Measurements from ENCODE around the gene OR52E4.

The OR52E4 gene

DNA sequence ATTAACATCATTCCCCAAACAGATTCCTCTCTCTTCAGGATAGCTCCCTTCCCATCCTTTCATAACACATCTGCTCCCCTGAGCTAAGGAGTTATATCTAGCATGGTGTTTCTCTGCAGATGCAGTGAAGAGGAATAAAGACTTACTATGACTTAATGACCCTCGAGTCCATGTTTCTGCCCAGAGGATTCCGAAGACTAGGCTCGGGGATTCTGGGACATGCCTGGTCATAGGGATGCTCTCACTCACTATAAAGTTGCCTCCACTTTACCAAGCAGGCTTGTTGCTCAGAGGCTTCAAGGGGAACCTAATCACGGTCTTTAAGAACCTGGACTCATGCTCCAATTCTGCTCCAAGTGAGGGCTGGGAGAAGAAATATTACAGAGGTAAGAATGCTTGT, at the start of gene OR52E4:
Gene OR52E4, plus strand, starts transcription at position 301 of the 400 bp plus-strand sequence. CDS start 3,664 bp downstream, outside the sequence.
- no peak for DNase-seq

DNA sequence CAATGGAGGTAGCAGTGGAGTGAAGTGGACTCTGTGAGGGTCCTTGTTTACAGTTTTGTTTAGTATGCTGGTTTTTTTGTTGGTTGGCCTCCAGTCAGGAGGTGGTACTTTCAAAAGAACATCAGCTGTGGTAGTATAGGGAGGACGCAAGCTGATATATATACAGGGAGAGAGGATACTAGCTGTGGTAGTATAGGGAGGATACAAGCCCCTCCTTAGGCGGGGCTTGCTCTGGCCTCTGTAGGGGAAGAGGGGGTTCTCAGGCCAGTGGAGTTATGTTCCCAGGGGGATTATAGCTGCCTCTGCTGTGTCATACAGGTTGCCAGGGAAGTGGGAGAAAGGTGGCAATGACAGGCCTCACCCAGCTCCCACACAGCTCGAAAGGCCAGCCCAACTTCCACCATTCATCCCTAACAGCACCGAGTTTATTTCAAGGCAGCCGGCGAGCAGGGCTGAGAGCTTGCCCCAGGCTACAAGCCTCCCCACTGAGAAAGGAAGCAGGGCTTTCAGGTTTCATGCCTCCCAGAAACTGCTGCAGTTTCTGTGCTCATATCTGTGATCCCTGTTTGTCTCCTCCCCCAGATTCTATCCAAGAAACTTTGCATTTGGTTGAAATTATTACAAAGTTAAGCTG, 49.1 kb upstream of the OR52E4 start:
- DNase-seq, result no peak

DNA sequence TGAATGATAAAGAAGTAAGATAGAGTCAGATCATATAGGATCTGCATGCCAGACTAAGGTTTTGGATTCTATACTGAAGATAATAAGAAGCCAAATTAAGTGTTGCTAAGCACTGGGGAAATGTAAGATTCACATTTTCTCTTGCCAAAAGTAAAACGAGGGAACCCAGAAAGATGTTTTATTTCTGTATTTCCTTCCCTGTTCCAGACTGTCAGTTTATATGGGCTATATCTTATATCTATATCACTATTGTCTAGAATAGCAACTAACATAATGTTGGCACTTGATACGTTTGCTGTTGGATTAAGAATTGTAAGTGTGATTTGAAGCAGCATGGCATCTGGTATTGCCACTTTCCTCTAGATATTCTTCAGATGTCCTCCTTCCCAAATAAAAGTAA, 47.0 kb upstream of the OR52E4 start:
- DNase-seq, result no peak

- DNase-seq, result no peak
Measured at GRCh38 chr11:5837695-5838094, 42.7 kb upstream of the OR52E4 start.

GRCh38 chr11:5841797-5842196, 38.6 kb upstream of the OR52E4 start, which contains the start of gene OR52E6:
TSS of gene OR52E6 (minus strand) at chr11:5841897. CDS start at chr11:5841897, 0 bp downstream.
- no peak for DNase-seq

GRCh38 chr11:5846701-5847100, 33.7 kb upstream of the OR52E4 start:
- no peak for DNase-seq

DNA sequence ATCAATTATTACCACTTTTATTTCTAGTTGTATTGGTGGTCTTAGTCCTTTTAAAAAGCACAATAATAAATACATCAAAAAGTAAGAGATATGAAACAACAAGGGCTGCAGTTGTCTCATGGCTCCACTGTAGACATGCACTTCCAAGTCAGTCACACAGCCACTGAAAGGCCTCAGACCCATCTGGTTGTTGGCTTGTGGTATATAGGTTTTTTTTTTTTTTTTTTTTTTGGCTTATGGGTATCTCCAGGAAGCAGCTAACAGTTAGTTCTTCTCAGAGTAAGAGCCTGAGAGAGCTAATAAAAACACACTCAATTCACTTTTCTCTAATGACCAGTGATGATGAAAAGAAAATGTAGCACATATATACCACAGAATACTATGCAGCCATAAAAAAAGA, 32.7 kb upstream of the OR52E4 start:
- DNase-seq, result no peak

DNA sequence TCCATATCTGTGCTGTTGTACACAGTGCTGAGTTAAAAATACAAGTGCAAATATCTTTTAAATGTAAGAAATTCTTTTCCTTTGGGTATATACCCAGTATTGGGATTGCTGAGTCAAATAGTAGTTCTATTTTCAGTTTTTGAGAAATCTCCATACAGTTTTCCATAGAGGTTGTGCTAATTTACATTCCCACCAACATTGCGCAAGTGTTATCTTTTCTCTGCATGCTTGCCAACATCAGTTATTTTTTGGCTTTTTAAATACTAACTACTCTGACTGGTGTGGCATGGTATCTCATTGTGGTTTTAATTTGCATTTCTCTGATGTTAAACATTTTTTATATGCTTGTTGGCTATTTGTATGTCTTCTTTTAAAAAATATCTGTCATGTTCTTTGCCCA, 29.4 kb upstream of the OR52E4 start:
- no peak for DNase-seq

- no peak for DNase-seq
Measured at GRCh38 chr11:5857590-5857989, 22.8 kb upstream of the OR52E4 start, which contains the start of gene OR52E8. TSS of gene OR52E8 (minus strand) at chr11:5857690. CDS start at chr11:5857690, 0 bp downstream.

DNA sequence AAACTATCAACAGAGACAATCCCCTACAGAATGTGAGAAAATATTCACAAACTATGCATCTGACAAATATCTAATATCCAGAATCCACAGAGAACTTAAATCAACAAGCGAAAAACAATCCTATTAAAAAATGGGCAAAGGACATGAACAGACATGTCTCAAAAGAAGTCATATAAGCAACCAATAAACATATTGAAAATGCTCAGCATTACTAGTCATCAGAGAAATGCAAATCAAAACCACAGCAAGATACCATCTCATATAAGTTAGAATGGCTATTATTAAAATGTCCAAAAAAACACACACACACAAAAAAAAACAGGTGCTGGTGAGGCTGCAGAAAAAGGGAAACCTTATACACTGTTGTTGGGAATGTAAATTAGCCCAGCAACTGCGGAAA, 14.6 kb upstream of the OR52E4 start:
- no peak for DNase-seq

- DNase-seq, result no peak
Measured at GRCh38 chr11:5878564-5878963, 1.9 kb upstream of the OR52E4 start.

DNA sequence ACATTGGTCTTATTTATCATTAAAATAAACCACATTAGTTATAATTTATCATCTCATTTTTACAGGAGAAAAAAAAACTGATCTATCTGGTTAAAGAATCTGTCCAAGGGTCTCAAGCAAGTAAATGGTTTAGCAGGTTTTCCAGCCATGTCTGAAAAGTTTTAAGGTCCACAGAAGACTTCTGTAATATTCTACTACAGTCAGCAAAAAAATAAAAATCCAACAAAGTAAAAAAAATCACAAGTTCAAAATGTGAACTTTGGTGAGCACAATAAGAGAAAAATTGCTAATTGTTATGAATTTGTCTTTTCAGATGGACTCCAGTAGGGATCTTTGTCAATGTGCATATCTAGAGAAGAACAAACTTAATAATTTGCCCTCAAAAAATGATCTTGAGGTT, 1.3 kb downstream of the OR52E4 start:
- no peak for DNase-seq

GRCh38 chr11:5887172-5887571, 6.7 kb downstream of the OR52E4 start:
- DNase-seq, result no peak

- no peak for DNase-seq
Measured at GRCh38 chr11:5887661-5888060, 7.2 kb downstream of the OR52E4 start.

GRCh38 chr11:5891216-5891800, 10.9 kb downstream of the OR52E4 start:
- DNase-seq, result peak; percentile 1

- DNase-seq, result no peak
Measured at GRCh38 chr11:5892908-5893307, 12.5 kb downstream of the OR52E4 start, which contains the start of gene OR52E5. TSS of gene OR52E5 (plus strand) at chr11:5893208. CDS start at chr11:5900777, 7,569 bp downstream.

DNA sequence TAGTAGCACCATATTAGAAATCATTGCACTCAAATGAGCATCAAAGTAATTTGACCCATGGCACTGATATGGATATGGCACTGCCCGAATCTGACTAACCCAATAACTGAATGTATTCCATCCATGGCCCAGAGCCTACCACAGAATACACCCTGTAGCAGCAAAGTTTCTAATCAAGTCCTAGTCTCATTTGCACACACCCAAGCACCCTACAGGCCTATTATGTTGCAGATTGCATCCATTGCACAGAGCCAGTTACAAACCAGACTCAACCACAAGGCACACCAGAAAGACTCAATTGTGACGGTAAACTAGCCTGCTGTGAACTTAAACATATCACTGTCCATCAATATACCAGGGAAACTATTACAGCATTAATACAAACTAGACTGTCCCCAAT, 19.1 kb downstream of the OR52E4 start:
- DNase-seq, result no peak

DNA sequence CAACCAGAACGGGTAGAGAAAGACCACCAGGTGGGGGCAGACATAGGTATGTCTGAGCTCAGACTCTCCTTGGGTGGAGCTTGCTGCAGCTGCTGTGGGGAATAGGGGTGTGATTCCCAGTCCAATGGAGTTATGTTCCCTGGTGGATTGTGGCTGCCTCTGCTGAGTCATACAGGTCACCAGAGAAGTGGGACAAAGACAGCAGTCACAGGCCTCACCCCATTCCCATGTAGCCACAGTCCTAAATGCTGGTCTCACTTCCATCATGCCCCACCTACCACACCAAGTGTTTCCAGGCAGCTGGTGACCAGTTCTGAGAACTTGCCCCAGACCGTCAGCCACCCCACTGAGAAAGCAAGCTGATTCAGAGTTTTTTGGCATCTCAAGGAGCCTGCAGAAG, 30.1 kb downstream of the OR52E4 start:
- DNase-seq, result no peak

- no peak for DNase-seq
Measured at GRCh38 chr11:5922749-5923426, 42.5 kb downstream of the OR52E4 start.

DNA sequence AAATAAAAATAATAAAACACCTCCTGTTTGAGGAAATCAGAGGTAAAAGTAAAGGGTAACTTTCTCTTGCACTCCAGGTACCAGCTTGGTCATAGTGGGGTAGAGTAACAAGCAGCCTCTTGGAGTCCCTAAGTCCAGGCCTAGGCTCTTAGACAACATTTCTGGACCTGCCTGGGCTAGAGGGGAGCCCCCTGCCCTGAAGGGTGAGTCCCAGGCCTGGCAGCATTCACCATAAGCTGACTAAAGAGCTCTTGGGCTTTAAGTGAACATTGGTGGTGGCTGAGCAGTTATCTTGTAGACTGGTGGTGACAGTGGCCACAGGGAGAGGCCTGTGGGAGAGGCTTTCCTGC, 43.0 kb downstream of the OR52E4 start:
- no peak for DNase-seq

- no peak for DNase-seq
Measured at GRCh38 chr11:5923794-5924193, 43.4 kb downstream of the OR52E4 start.

- no peak for DNase-seq
Measured at GRCh38 chr11:5928271-5928670, 47.8 kb downstream of the OR52E4 start.

DNA sequence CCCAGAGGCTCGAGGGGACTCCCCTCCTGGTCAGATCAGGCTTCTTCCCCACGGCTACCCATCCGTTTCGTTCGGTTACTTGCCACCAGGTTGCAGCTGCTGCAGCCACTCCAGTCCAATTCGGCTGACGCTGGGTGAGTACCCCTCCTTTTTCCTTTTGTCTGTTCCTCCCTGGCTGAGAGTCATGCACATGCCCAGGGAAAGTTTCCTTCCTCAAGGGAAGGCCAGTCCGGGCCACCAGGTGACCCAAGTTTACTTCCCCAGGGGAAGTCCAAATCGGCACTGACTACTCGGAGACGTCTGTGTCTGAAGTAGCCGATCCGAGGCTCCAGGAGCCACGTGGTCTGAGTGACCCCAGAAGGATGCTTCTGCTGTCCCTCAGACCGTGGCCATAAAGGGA, 48.4 kb downstream of the OR52E4 start:
- DNase-seq, result no peak

All from fibroblast of upper back skin (primary cell).